Mucosa of descending colon (tissue), 3 donors: ENCODE results near the gene CPLX1. TPM values are rescaled to one million over a fixed set of nuclear protein-coding genes. Genes with fewer than 3 reads are reported as not detected.

Source experiments
- ATAC-seq: fragments of 200-7000 bp; cut with Tn5 transposase; one replicate; pipeline ENCODE4 v1.9.1; 2020; ENCODE audit warnings: mild to moderate bottlenecking, moderate library complexity
- DNase-seq, 3 donors: peaks; one replicate each; pipeline ENCODE4 v3.0.0-alpha.2; 2020
- H3K36me3 ChIP-seq: fragments of 200-600 bp; one replicate; pipeline ENCODE4 v1.8.0; 2021; ENCODE audit warnings: low read depth, mild to moderate bottlenecking
- H3K4me1 ChIP-seq: fragments of 200-600 bp; one replicate; pipeline ENCODE4 v1.8.0; 2021; ENCODE audit warnings: low read depth, mild to moderate bottlenecking
- H3K4me3 ChIP-seq: fragments of 200-600 bp; one replicate; pipeline ENCODE4 v1.8.0; 2021; ENCODE audit warnings: mild to moderate bottlenecking
- H3K9me3 ChIP-seq: fragments of 200-600 bp; one replicate; pipeline ENCODE4 v1.8.0; 2021; ENCODE audit warnings: mild to moderate bottlenecking
- intact Hi-C, 2 donors: fragments of 100-400 bp; cut with DNase I in 1 of 2; cut with micrococcal nuclease in 1 of 2; formaldehyde crosslinking; loops; one replicate each; pipeline versions ENCODE4 v1.11.0 to v1.11.1; 2022; cut with DNase I, micrococcal nuclease
- total RNA-seq, 3 donors: library from RNA; stranded (reverse); fragmentation: NEBNext Ultra II Directional in 2 of 3; extraction: Animal tissue kit (Norgen Biotek cat#: 25700) in 2 of 3; gene quantifications; one replicate each; pipeline versions ENCODE4 v1.2.1 to v1.2.4, GENCODE V29; 2021 to 2023
- TF ChIP-seq, protein P1 (sequence below): fragments of 200-600 bp; IDR thresholded peaks from one replicate; pipeline ENCODE4 v1.8.0; 2022; ENCODE audit warnings: antibody characterized with exemption, mild to moderate bottlenecking
- donor health status: DM: no; HTN: no; CAD: no; lungs with moderate emphysema.
- donor health status: DM: no; HTN: no; CAD: no.
- donor health status: DM: no; HTN: yes; CAD: no.

The CPLX1 gene
- total RNA-seq, 3 donors from 2014 or later, result 1.9 to 3.4 (median 2.7) TPM

DNA sequence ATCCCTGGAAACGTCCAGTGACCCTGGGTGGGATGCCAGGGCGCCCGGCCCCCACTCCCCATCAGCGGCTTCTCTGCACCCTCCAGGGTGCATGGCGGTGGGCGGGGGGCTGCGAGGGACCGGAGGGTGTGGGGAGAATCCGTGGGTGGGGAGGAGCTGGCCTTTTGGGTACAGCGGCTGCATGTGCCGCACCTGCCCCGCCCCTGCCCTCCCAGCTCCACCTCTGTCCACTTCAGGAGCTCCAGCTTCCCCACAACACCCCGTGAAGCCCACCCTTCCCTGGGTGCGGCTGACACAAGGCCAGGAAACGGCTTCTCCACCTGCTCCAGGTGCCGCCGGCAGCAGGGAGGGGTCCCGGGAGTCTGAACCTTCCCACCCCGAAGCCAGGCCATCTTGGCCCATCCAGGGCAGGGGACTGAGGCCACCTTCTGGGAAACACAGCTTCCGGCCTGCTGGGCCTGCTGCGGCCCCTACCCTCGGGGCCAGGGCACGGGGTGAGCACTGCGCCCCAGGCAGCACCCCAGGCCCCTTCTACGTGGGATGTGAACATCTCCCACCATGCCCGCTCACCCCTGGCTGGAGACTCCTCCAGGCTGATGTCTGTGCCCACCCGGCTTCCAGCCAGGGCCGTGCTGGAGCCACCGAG lies 34.6 kb downstream of the CPLX1 start:
- Histone ChIP-seq H3K4me1 (peaks cover 36% of the 10 kb centered on the region), H3K4me3 (no peak overlapping the region), H3K36me3 (no peaks in the 10 kb centered on the region), H3K9me3 (no peaks in the 10 kb centered on the region)
- ATAC-seq (no peak), DNase-seq (no peak)
- TF ChIP-seq, protein P1, sequence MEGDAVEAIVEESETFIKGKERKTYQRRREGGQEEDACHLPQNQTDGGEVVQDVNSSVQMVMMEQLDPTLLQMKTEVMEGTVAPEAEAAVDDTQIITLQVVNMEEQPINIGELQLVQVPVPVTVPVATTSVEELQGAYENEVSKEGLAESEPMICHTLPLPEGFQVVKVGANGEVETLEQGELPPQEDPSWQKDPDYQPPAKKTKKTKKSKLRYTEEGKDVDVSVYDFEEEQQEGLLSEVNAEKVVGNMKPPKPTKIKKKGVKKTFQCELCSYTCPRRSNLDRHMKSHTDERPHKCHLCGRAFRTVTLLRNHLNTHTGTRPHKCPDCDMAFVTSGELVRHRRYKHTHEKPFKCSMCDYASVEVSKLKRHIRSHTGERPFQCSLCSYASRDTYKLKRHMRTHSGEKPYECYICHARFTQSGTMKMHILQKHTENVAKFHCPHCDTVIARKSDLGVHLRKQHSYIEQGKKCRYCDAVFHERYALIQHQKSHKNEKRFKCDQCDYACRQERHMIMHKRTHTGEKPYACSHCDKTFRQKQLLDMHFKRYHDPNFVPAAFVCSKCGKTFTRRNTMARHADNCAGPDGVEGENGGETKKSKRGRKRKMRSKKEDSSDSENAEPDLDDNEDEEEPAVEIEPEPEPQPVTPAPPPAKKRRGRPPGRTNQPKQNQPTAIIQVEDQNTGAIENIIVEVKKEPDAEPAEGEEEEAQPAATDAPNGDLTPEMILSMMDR, result no peak
- intact Hi-C loops, result no loop called here

DNA sequence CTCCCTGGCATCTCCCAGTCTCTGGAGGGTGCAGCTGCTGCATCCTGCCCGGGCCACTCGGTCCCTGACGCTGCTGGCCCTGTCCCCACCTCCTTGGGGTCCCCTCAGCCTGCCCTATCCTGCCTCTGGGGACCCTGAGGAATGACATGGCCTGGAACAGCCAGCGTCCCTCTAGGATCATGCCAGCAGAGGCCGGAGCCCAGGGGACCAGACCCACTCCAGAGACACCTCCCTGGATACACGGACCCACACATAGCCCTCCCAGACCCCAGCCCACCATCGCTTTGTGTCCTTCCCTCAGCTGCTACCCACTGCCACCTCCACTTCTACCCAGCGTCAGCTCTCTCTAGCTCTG lies 35.5 kb downstream of the CPLX1 start:
- DNase-seq, result no peak
- H3K4me1 ChIP-seq, result peaks cover 40% of the 10 kb centered on the region

GRCh38 chr4:789571-790465 lies 36.1 kb downstream of the CPLX1 start:
- H3K36me3 ChIP-seq, result no peaks in the 10 kb centered on the region
- intact Hi-C loops, result no loop called here
- no peak overlapping the region for H3K4me3 ChIP-seq
- peak; percentile 46 for ATAC-seq
- TF ChIP-seq, protein P1, result no peak
- H3K4me1 ChIP-seq, result peaks cover 38% of the 10 kb centered on the region
- peak in 2 of 3 donors; percentile 68 for DNase-seq
- no peaks in the 10 kb centered on the region for H3K9me3 ChIP-seq

More for the DNA sequence above, 35.5 kb downstream of the CPLX1 start:
- Histone ChIP-seq H3K4me3 (no peak overlapping the region), H3K9me3 (no peaks in the 10 kb centered on the region), H3K36me3 (no peaks in the 10 kb centered on the region)
- TF ChIP-seq, protein P1, result no peak
- ATAC-seq, result no peak
- intact Hi-C loops, result no loop called here

- TF ChIP-seq, protein P1, result no peak
- H3K36me3 ChIP-seq, result no peaks in the 10 kb centered on the region
- no peaks in the 10 kb centered on the region for H3K9me3 ChIP-seq
- peaks cover 38% of the 10 kb centered on the region for H3K4me1 ChIP-seq
- intact Hi-C loops, result no loop called here
- DNase-seq (peak in 1 of 3 donors; percentile 47), ATAC-seq (no peak)
- H3K4me3 ChIP-seq, result no peak overlapping the region
Measured at GRCh38 chr4:788636-789297, 37.2 kb downstream of the CPLX1 start.

GRCh38 chr4:788006-788635 lies 37.8 kb downstream of the CPLX1 start:
- no peak for DNase-seq
- intact Hi-C loops, result no loop called here
- Histone ChIP-seq H3K36me3 (no peaks in the 10 kb centered on the region), H3K9me3 (no peaks in the 10 kb centered on the region), H3K4me1 (peaks cover 38% of the 10 kb centered on the region), H3K4me3 (no peak overlapping the region)
- ATAC-seq, result no peak
- TF ChIP-seq, protein P1, result no peak
